ENCODE data around the gene BEND6. TPM values are rescaled to one million over a fixed set of nuclear protein-coding genes. Genes with fewer than 3 reads are reported as not detected.
A peak's percentile ranks its signal among the peaks of the same experiment; 100 is the strongest.

The BEND6 gene
- total RNA-seq, 1 donor from 2014 or later: 1.2 TPM

DNA sequence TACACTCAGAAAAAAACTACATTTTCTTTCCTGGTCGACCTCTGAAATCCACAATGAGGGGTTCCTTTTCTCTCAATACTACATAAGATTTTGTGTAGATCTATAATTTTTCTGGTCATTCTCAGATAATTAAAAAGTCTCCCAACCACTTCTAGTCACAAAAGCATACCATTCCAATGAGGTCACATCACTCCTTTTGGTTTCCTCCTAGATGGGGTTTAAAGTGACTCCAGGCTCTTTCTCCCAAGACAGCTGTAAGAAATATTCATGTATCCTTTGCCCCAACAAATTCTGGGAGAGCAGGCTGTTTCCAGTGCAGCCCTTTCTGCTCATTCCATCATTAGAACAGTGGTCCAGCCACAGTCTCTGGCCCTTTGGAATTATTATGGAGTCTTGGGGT lies 43.1 kb upstream of the BEND6 start:
- no peak for DNase-seq
- H3K36me3 Mint-ChIP-seq (ENCODE audit: unreplicated experiment): no peaks in the 10 kb centered on the region
- H3K9me3 Mint-ChIP-seq (ENCODE audit: unreplicated experiment): no peaks in the 10 kb centered on the region
- no peak for TF ChIP-seq CTCF (IDR thresholded peaks at IDR 0.05; ENCODE audit: partially characterized antibody, unreplicated experiment)
- H3K4me3 Mint-ChIP-seq (ENCODE audit: unreplicated experiment): no peak overlapping the region
- H3K27ac Mint-ChIP-seq (ENCODE audit: unreplicated experiment): no peak overlapping the region
- H3K27me3 Mint-ChIP-seq (ENCODE audit: unreplicated experiment): no peaks in the 10 kb centered on the region
- H3K4me1 Mint-ChIP-seq (ENCODE audit: low read depth, unreplicated experiment): no peaks in the 10 kb centered on the region

- H3K4me3 Mint-ChIP-seq (ENCODE audit: unreplicated experiment): no peak overlapping the region
- H3K9me3 Mint-ChIP-seq (ENCODE audit: unreplicated experiment): no peaks in the 10 kb centered on the region
- no peaks in the 10 kb centered on the region for H3K27me3 Mint-ChIP-seq (ENCODE audit: unreplicated experiment)
- DNase-seq: no peak
- no peak for TF ChIP-seq CTCF (IDR thresholded peaks at IDR 0.05; ENCODE audit: partially characterized antibody, unreplicated experiment)
- no peaks in the 10 kb centered on the region for H3K36me3 Mint-ChIP-seq (ENCODE audit: unreplicated experiment)
- no peak overlapping the region for H3K27ac Mint-ChIP-seq (ENCODE audit: unreplicated experiment)
- no peaks in the 10 kb centered on the region for H3K4me1 Mint-ChIP-seq (ENCODE audit: low read depth, unreplicated experiment)
Observed at GRCh38 chr6:56913285-56914074, 41.4 kb upstream of the BEND6 start.

DNA sequence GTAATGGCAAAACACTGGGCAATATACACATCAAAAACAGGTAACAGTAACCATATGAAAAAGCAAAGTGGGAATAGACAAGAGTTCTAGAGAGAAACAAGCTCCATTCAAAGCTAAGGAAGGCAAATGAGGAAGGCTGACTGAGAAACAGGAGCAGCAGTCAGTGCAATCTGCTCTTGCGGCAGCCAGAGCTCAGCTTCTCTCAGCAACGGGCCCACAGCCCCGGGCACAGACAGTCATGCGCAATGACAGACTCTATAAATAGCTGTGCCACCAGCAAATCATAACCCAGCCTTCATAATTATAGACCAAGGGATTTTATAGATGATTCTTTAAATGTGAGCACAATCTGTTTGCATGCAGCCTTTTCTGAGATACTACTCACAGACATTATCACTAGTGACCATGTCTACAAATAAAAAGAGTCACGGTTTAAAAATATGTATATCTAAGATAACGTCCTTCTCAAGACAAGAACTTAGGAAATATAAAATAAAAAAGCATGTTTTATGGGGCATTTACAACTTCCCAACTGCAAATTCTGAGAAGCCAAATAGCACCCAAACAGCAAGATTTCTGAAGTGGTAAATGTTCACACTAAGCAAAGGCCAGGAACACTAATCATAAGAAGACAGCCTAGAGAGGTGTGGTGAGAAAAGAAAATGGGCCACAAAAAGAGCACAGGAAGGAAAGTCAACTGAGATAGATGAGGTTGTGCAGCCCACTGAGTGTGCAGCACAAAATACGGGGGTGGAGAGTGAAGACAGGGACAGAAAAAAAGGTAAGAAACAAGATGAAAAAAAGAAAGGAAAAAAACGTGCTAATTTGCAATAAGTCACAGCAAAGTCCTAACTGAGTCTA lies 39.9 kb upstream of the BEND6 start:
- Mint-ChIP-seq H3K9me3 (ENCODE audit: unreplicated experiment) (no peaks in the 10 kb centered on the region), H3K36me3 (ENCODE audit: unreplicated experiment) (no peaks in the 10 kb centered on the region), H3K4me1 (ENCODE audit: low read depth, unreplicated experiment) (no peaks in the 10 kb centered on the region), H3K27me3 (ENCODE audit: unreplicated experiment) (no peaks in the 10 kb centered on the region), H3K4me3 (ENCODE audit: unreplicated experiment) (no peak overlapping the region), H3K27ac (ENCODE audit: unreplicated experiment) (no peak overlapping the region)
- DNase-seq: peak; percentile 42
- no peak for TF ChIP-seq CTCF (IDR thresholded peaks at IDR 0.05; ENCODE audit: partially characterized antibody, unreplicated experiment)

DNA sequence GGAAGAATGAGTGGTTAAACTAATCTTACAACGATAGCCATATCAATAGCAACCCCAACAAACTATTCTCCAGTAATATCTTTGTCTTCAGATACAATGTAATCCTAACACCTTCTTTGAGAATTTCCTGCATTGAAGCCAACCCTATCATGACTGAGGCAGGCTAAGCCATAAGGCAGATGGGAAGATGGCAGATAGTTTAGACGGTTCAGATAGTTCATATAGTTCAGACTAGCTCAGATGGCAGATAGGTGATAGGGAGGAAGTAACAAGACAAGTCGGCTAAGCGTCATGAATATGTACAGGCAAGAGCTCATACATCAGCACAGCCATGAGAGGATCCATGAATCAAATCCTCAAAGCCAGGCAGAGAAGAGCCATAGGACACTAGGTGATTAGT lies 39.1 kb upstream of the BEND6 start:
- H3K27ac Mint-ChIP-seq (ENCODE audit: unreplicated experiment): no peak overlapping the region
- H3K4me1 Mint-ChIP-seq (ENCODE audit: low read depth, unreplicated experiment): no peaks in the 10 kb centered on the region
- no peaks in the 10 kb centered on the region for H3K36me3 Mint-ChIP-seq (ENCODE audit: unreplicated experiment)
- no peak for TF ChIP-seq CTCF (IDR thresholded peaks at IDR 0.05; ENCODE audit: partially characterized antibody, unreplicated experiment)
- no peaks in the 10 kb centered on the region for H3K27me3 Mint-ChIP-seq (ENCODE audit: unreplicated experiment)
- no peak overlapping the region for H3K4me3 Mint-ChIP-seq (ENCODE audit: unreplicated experiment)
- no peaks in the 10 kb centered on the region for H3K9me3 Mint-ChIP-seq (ENCODE audit: unreplicated experiment)
- DNase-seq: no peak
